HepG2 (cell line): ENCODE data around the gene TSSK2. TPM values are rescaled to one million over a fixed set of nuclear protein-coding genes. Genes with fewer than 3 reads are reported as not detected.
A peak's percentile ranks its signal among the peaks of the same experiment; 100 is the strongest.

Experiments used
- CBX1 ChIP-seq: IDR thresholded peaks from one replicate; pipeline ENCODE4 v1.6.1; 2016; ENCODE audit warnings: antibody characterized with exemption, low read depth
- IRX3 ChIP-seq: sonication (generic); formaldehyde crosslinking; IDR thresholded peaks from 2 replicates; pipeline ENCODE4 v1.8.1; 2023; ENCODE audit warnings: mild to moderate bottlenecking, low read depth, missing genetic modification reagents, borderline replicate concordance
- KDM5B ChIP-seq: sonication (generic); formaldehyde crosslinking; IDR thresholded peaks from 2 replicates; pipeline ENCODE4 v1.4.0; 2020; ENCODE audit warnings: missing genetic modification reagents, mild to moderate bottlenecking, borderline replicate concordance
- NBN ChIP-seq: fragments of 450-650 bp; conservative IDR thresholded peaks from 2 replicates; pipeline ENCODE4 v1.6.1; 2017
- NR3C1 ChIP-seq: sonication (generic); formaldehyde crosslinking; IDR thresholded peaks from 2 replicates; pipeline ENCODE4 v1.4.0; 2020; ENCODE audit warnings: missing genetic modification reagents
- PHF5A ChIP-seq: IDR thresholded peaks from one replicate; pipeline ENCODE4 v1.6.1; 2018; ENCODE audit warnings: low read depth, missing genetic modification reagents; ENCODE audit not compliant: unreplicated experiment
- POLR2G ChIP-seq: fragments of 200-400 bp; formaldehyde crosslinking; IDR thresholded peaks from 2 replicates; pipeline ENCODE4 v1.6.1; 2018; ENCODE audit warnings: mild to moderate bottlenecking, low read depth, low read length, moderate library complexity
- SIN3A ChIP-seq: IDR thresholded peaks from 2 replicates; pipeline ENCODE4 v1.6.1; 2011; ENCODE audit warnings: low read depth, mild to moderate bottlenecking, control low read depth, low read length, borderline replicate concordance
- TAF1 ChIP-seq: sonication (generic); formaldehyde crosslinking; IDR thresholded peaks from 2 replicates; pipeline ENCODE4 v1.4.0; 2020; ENCODE audit warnings: missing genetic modification reagents
- THYN1 ChIP-seq: sonication (generic); formaldehyde crosslinking; IDR thresholded peaks from 2 replicates; pipeline ENCODE4 v1.8.1; 2023; ENCODE audit warnings: low read depth, mild to moderate bottlenecking, moderate library complexity, missing genetic modification reagents, borderline replicate concordance
- TMF1 ChIP-seq: sonication (generic); formaldehyde crosslinking; IDR thresholded peaks from 2 replicates; pipeline ENCODE4 v1.8.1; 2022; ENCODE audit warnings: low read depth, missing genetic modification reagents
- ZC3H13 ChIP-seq: sonication (generic); formaldehyde crosslinking; IDR thresholded peaks from 2 replicates; pipeline ENCODE4 v1.8.1; 2023; ENCODE audit warnings: mild to moderate bottlenecking, missing genetic modification reagents, moderate library complexity
- ZNF264 ChIP-seq: sonication (generic); formaldehyde crosslinking; IDR thresholded peaks from 2 replicates; pipeline ENCODE4 v1.4.0; 2020; ENCODE audit warnings: missing genetic modification reagents
- polyA plus RNA-seq, 8 experiments: library from polyadenylated mRNA; depleted of rRNA in 3 of 8; stranded (reverse) in 7 of 8; unstranded in 1 of 8; fragments of >200 nt; fragmentation: Illumina TruSeq in 4 of 8; extraction: Trizol in 4 of 8; gene quantifications; 2 replicates each; pipeline versions ENCODE4 v1.2.1 to v1.2.3, GENCODE V29; 2011 to 2016; ENCODE audit warnings: low read depth in 4 of 8, missing spikeins in 1 of 8, mixed read lengths in 1 of 8; ENCODE audit not compliant: insufficient read depth in 1 of 8
- total RNA-seq, 5 experiments: library from RNA; depleted of rRNA; stranded (reverse); fragments of >200 nt; fragmentation: Illumina TruSeq; extraction: Trizol; gene quantifications; 2 replicates each; pipeline ENCODE4 v1.2.3, GENCODE V29; 2016; ENCODE audit warnings: low read depth in 1 of 5
- TF ChIP-seq, protein P1 (sequence below): sonication (generic); formaldehyde crosslinking; IDR thresholded peaks from 2 replicates; pipeline ENCODE4 v1.4.0; 2020; ENCODE audit warnings: mild to moderate bottlenecking, missing genetic modification reagents, borderline replicate concordance
- TF ChIP-seq, protein P2 (sequence below): sonication (generic); formaldehyde crosslinking; IDR thresholded peaks from 2 replicates; pipeline ENCODE4 v1.5.0; 2020; ENCODE audit warnings: mild to moderate bottlenecking, missing genetic modification reagents
- TF ChIP-seq, protein P3 (sequence below): sonication (generic); formaldehyde crosslinking; IDR thresholded peaks from 2 replicates; pipeline ENCODE4 v1.9.0; 2021; ENCODE audit warnings: missing genetic modification reagents, borderline replicate concordance
- TF ChIP-seq, protein P4 (sequence below): IDR thresholded peaks from 2 replicates; pipeline ENCODE4 v1.6.1; 2016; ENCODE audit warnings: mild to moderate bottlenecking, missing biosample characterization, missing genetic modification reagents
- TF ChIP-seq, protein P5 (sequence below): sonication (generic); formaldehyde crosslinking; IDR thresholded peaks from 2 replicates; pipeline ENCODE4 v1.5.1; 2020; ENCODE audit warnings: mild to moderate bottlenecking, missing genetic modification reagents
- TF ChIP-seq, protein P6 (sequence below): fragments of 450-650 bp; IDR thresholded peaks from 2 replicates; pipeline ENCODE4 v1.6.1; 2016

Gene TSSK2
- total and polyA plus RNA-seq, 2 of the 13 experiments (the other 11 are each of a cell fraction or from before 2014, with no cell fraction given), result not detected

DNA sequence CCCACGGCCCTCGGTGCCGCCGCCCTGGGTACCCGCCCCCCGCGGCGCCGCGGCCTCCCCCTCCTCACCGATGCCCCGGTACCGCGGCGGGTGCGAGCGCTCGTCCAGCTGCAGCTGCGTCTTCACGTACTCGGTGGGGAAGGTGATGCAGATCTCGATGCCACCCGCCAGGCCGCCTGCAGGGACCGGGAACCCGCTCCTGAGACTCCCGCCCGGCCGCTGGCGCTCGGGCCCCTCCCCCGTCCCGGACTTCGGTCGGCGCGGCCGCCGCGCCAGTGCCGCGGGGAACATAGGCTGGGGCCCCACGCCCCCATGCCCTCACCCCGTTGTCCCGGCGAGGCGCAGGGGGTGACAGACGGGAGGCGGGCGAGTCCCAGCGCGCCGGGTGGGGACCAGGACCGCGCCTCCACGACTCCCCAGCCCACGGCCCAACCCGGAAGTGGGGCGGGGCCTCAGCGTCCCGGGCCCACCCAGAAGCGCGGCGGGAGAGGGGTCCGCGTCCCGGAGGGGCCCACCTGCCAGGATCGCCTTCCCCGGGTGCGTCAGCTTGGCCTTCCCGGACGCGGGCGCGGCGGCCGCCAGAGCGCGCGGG lies 47.1 kb downstream of the TSSK2 start (continued):
- TF ChIP-seq ZC3H13 (CRISPR knock-in tag), result no peak
- TF ChIP-seq NR3C1 (CRISPR knock-in tag), result no peak
- TF ChIP-seq IRX3, result no peak
- TF ChIP-seq CBX1, result no peak
- TF ChIP-seq, protein P1, sequence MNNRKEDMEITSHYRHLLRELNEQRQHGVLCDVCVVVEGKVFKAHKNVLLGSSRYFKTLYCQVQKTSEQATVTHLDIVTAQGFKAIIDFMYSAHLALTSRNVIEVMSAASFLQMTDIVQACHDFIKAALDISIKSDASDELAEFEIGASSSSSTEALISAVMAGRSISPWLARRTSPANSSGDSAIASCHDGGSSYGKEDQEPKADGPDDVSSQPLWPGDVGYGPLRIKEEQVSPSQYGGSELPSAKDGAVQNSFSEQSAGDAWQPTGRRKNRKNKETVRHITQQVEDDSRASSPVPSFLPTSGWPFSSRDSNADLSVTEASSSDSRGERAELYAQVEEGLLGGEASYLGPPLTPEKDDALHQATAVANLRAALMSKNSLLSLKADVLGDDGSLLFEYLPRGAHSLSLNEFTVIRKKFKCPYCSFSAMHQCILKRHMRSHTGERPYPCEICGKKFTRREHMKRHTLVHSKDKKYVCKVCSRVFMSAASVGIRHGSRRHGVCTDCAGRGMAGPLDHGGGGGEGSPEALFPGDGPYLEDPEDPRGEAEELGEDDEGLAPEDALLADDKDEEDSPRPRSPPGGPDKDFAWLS (CRISPR knock-in tag), result no peak
- TF ChIP-seq ZNF264 (CRISPR knock-in tag), result no peak
- TF ChIP-seq, protein P2, sequence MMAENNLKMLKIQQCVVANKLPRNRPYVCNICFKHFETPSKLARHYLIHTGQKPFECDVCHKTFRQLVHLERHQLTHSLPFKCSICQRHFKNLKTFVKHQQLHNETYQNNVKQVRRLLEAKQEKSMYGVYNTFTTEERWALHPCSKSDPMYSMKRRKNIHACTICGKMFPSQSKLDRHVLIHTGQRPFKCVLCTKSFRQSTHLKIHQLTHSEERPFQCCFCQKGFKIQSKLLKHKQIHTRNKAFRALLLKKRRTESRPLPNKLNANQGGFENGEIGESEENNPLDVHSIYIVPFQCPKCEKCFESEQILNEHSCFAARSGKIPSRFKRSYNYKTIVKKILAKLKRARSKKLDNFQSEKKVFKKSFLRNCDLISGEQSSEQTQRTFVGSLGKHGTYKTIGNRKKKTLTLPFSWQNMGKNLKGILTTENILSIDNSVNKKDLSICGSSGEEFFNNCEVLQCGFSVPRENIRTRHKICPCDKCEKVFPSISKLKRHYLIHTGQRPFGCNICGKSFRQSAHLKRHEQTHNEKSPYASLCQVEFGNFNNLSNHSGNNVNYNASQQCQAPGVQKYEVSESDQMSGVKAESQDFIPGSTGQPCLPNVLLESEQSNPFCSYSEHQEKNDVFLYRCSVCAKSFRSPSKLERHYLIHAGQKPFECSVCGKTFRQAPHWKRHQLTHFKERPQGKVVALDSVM (CRISPR knock-in tag), result no peak
- TF ChIP-seq POLR2G, result no peak
- TF ChIP-seq, protein P3, sequence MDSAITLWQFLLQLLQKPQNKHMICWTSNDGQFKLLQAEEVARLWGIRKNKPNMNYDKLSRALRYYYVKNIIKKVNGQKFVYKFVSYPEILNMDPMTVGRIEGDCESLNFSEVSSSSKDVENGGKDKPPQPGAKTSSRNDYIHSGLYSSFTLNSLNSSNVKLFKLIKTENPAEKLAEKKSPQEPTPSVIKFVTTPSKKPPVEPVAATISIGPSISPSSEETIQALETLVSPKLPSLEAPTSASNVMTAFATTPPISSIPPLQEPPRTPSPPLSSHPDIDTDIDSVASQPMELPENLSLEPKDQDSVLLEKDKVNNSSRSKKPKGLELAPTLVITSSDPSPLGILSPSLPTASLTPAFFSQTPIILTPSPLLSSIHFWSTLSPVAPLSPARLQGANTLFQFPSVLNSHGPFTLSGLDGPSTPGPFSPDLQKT (CRISPR knock-in tag), result no peak; the same call in 1 of the 2 replicates
- TF ChIP-seq TMF1 (CRISPR knock-in tag), result no peak
- no peak for TF ChIP-seq PHF5A
- TF ChIP-seq, protein P4, sequence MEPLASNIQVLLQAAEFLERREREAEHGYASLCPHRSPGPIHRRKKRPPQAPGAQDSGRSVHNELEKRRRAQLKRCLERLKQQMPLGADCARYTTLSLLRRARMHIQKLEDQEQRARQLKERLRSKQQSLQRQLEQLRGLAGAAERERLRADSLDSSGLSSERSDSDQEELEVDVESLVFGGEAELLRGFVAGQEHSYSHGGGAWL (CRISPR knock-in tag), result no peak
- TF ChIP-seq, protein P5, sequence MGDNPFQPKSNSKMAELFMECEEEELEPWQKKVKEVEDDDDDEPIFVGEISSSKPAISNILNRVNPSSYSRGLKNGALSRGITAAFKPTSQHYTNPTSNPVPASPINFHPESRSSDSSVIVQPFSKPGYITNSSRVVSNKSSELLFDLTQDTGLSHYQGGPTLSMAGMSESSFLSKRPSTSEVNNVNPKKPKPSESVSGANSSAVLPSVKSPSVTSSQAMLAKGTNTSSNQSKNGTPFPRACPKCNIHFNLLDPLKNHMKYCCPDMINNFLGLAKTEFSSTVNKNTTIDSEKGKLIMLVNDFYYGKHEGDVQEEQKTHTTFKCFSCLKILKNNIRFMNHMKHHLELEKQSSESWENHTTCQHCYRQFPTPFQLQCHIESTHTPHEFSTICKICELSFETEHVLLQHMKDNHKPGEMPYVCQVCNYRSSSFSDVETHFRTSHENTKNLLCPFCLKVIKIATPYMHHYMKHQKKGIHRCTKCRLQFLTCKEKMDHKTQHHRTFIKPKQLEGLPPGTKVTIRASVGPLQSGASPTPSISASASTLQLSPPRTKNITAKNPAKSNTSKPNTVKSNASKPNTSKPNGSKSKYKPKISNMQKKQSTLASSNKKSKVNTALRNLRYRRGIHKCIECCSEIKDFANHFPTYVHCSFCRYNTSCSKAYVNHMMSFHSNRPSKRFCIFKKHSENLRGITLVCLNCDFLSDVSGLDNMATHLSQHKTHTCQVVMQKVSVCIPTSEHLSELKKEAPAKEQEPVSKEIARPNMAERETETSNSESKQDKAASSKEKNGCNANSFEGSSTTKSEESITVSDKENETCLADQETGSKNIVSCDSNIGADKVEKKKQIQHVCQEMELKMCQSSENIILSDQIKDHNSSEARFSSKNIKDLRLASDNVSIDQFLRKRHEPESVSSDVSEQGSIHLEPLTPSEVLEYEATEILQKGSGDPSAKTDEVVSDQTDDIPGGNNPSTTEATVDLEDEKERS (CRISPR knock-in tag), result no peak
- TF ChIP-seq, protein P6, sequence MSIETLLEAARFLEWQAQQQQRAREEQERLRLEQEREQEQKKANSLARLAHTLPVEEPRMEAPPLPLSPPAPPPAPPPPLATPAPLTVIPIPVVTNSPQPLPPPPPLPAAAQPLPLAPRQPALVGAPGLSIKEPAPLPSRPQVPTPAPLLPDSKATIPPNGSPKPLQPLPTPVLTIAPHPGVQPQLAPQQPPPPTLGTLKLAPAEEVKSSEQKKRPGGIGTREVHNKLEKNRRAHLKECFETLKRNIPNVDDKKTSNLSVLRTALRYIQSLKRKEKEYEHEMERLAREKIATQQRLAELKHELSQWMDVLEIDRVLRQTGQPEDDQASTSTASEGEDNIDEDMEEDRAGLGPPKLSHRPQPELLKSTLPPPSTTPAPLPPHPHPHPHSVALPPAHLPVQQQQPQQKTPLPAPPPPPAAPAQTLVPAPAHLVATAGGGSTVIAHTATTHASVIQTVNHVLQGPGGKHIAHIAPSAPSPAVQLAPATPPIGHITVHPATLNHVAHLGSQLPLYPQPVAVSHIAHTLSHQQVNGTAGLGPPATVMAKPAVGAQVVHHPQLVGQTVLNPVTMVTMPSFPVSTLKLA, result no peak
- TF ChIP-seq NBN, result no peak
- peak; percentile 60; the same call in 1 of the 2 replicates for TF ChIP-seq SIN3A
- peak; percentile 82 for TF ChIP-seq KDM5B (CRISPR knock-in tag)
- no peak for TF ChIP-seq THYN1
- TF ChIP-seq TAF1 (CRISPR knock-in tag), result no peak
